SU-DHL-6 (cell line): Measurements from ENCODE around the gene COG4.

Source experiments
- EZH2phosphoT487 ChIP-seq: fragments of 200-600 bp; sonication (generic), shearing (Covaris generic); conservative IDR thresholded peaks from 2 replicates; pipeline ENCODE4 v1.6.1; 2018; ENCODE audit warnings: mild to moderate bottlenecking, antibody characterized with exemption, low read length, moderate library complexity, mixed read lengths
- TF ChIP-seq, protein P1 (sequence below): fragments of 200-600 bp; sonication (generic); IDR thresholded peaks from one replicate; pipeline ENCODE4 v1.5.1; 2017; ENCODE audit warnings: antibody characterized with exemption, mild to moderate bottlenecking, low read length, moderate library complexity; ENCODE audit not compliant: insufficient read depth, poor library complexity, severe bottlenecking

DNA sequence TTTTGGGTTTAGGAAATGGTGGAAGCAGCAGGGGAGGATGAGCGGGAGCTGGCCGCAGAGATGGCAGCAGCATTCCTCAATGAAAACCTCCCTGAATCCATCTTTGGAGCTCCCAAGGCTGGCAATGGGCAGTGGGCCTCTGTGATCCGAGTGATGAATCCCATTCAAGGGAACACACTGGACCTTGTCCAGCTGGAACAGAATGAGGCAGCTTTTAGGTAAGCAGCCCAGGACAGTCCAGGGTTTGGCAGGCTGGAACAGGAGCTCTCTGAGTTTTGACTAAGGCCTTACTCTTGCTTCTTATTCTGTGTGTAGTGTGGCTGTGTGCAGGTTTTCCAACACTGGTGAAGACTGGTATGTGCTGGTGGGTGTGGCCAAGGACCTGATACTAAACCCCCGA is 41.7 kb upstream of the COG4 start:
- TF ChIP-seq EZH2phosphoT487, result no peak
- TF ChIP-seq, protein P1, sequence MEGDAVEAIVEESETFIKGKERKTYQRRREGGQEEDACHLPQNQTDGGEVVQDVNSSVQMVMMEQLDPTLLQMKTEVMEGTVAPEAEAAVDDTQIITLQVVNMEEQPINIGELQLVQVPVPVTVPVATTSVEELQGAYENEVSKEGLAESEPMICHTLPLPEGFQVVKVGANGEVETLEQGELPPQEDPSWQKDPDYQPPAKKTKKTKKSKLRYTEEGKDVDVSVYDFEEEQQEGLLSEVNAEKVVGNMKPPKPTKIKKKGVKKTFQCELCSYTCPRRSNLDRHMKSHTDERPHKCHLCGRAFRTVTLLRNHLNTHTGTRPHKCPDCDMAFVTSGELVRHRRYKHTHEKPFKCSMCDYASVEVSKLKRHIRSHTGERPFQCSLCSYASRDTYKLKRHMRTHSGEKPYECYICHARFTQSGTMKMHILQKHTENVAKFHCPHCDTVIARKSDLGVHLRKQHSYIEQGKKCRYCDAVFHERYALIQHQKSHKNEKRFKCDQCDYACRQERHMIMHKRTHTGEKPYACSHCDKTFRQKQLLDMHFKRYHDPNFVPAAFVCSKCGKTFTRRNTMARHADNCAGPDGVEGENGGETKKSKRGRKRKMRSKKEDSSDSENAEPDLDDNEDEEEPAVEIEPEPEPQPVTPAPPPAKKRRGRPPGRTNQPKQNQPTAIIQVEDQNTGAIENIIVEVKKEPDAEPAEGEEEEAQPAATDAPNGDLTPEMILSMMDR, result no peak
